HepG2 (cell line): Measurements from ENCODE around the gene CDH23. TPM values are rescaled to one million over a fixed set of nuclear protein-coding genes. Genes with fewer than 3 reads are reported as not detected.
A peak's percentile ranks its signal among the peaks of the same experiment; 100 is the strongest.

Experiments used
- ATAC-seq: fragments of 200-7000 bp; cut with Tn5 transposase; 3 replicates; pipeline ENCODE4 v1.9.1; 2020; ENCODE audit warnings: mild to moderate bottlenecking, moderate library complexity
- BruUV-seq: library from RNA; stranded (reverse); fragments of 400-500 nt; replicated peaks from 2 replicates; lab custom pipeline; 2021; lab: Mats Ljungman, UMichigan
- CTCF ChIA-PET: fragments of 300-600 bp; formaldehyde crosslinking; extraction: SDS; loops from one replicate; lab custom pipeline; 2021; ENCODE audit warnings: low total read pairs, inconsistent platforms, low intra/inter-chr PET ratio; lab: Yijun Ruan, JAX
- POLR2A ChIA-PET: fragments of 350-600 bp; sonication (Branson Sonifier 250); formaldehyde crosslinking; loops from one replicate; lab custom pipeline; 2020; ENCODE audit warnings: antibody characterized with exemption, inconsistent platforms; lab: Yijun Ruan, JAX
- DNase-seq: peaks from one replicate; pipeline ENCODE4 v3.0.0-alpha.2; 2015; ENCODE audit warnings: low spot score
- FAIRE-seq: peaks from 3 replicates; lab custom pipeline; 2011; peaks lifted over from hg19 to GRCh38; lab: Jason Lieb, UNC
- H2AFZ ChIP-seq: one replicate; pipeline ENCODE4 v1.6.1; 2011; ENCODE audit warnings: low read length, inconsistent platforms
- H3K27ac ChIP-seq: fragments of 300-600 bp; 3 replicates; pipeline ENCODE4 v1.8.0; 2011; ENCODE audit warnings: mixed run types, mild to moderate bottlenecking, mixed read lengths, low read length, inconsistent platforms; ENCODE audit not compliant: insufficient read depth; ENCODE audit errors: extremely low read length
- H3K27me3 ChIP-seq, 2 experiments: fragments of 200-600 bp in 1 of 2; 2 replicates in 1 of 2; 3 replicates in 1 of 2; pipeline versions ENCODE4 v1.6.0 to v1.8.0; 2011; ENCODE audit warnings: low read length in 2 of 2, mild to moderate bottlenecking in 2 of 2, moderate library complexity in 2 of 2, inconsistent platforms in 1 of 2; ENCODE audit not compliant: insufficient read depth in 2 of 2, control insufficient read depth in 1 of 2
- H3K36me3 ChIP-seq, 2 experiments: fragments of 200-600 bp in 1 of 2; replicated peaks in 1 of 2; 2 replicates in 1 of 2; 3 replicates in 1 of 2; pipeline versions ENCODE4 v1.5.1 to v1.8.0; 2011; ENCODE audit warnings: low read length in 2 of 2, inconsistent platforms in 1 of 2; ENCODE audit not compliant: insufficient read depth in 2 of 2, control insufficient read depth in 1 of 2
- H3K4me1 ChIP-seq: 2 replicates; pipeline ENCODE4 v1.5.1; 2012; ENCODE audit warnings: low read length, inconsistent platforms; ENCODE audit not compliant: insufficient read depth
- H3K4me2 ChIP-seq: 2 replicates; pipeline ENCODE4 v1.6.0; 2011; ENCODE audit warnings: low read depth, low read length, inconsistent platforms
- H3K4me3 ChIP-seq, 3 experiments: fragments of 200-600 bp in 1 of 3; sonication (generic), shearing (Covaris generic) in 1 of 3; replicated peaks in 1 of 3; 2 replicates each; pipeline ENCODE4 v1.5.1; 2011 to 2016; ENCODE audit warnings: low read length in 3 of 3, inconsistent platforms in 2 of 3, low read depth in 2 of 3, mild to moderate bottlenecking in 2 of 3, control low read depth in 1 of 3, mixed read lengths in 1 of 3; ENCODE audit not compliant: insufficient read depth in 1 of 3
- H3K79me2 ChIP-seq: one replicate; pipeline ENCODE4 v1.6.1; 2011; ENCODE audit warnings: low read length, inconsistent platforms; ENCODE audit not compliant: insufficient read depth
- H3K9ac ChIP-seq: 2 replicates; pipeline ENCODE4 v1.6.0; 2011; ENCODE audit warnings: mild to moderate bottlenecking, low read depth, low read length, inconsistent platforms; ENCODE audit not compliant: insufficient read depth
- H3K9me3 ChIP-seq: 2 replicates; pipeline ENCODE4 v1.5.1; 2012; ENCODE audit warnings: mild to moderate bottlenecking, low read length
- H4K20me1 ChIP-seq: 2 replicates; pipeline ENCODE4 v1.6.0; 2011; ENCODE audit warnings: inconsistent platforms, mild to moderate bottlenecking, low read length, moderate library complexity; ENCODE audit not compliant: insufficient read depth
- ARID2 ChIP-seq: sonication (generic); formaldehyde crosslinking; IDR thresholded peaks from 2 replicates; pipeline ENCODE4 v1.8.1; 2022; ENCODE audit warnings: mild to moderate bottlenecking, missing genetic modification reagents, borderline replicate concordance
- ATF2 ChIP-seq: sonication (generic); formaldehyde crosslinking; IDR thresholded peaks from 2 replicates; pipeline ENCODE4 v1.4.0; 2020; ENCODE audit warnings: missing genetic modification reagents
- CTCF ChIP-seq: sonication (generic); formaldehyde crosslinking; IDR thresholded peaks from 2 replicates; pipeline ENCODE4 v1.5.0; 2020; ENCODE audit warnings: mild to moderate bottlenecking, missing genetic modification reagents, moderate library complexity
- ETS1 ChIP-seq: sonication (generic); formaldehyde crosslinking; IDR thresholded peaks from 2 replicates; pipeline ENCODE4 v1.4.0; 2020; ENCODE audit warnings: missing genetic modification reagents
- FOXA1 ChIP-seq, 2 experiments: fragments of 450-650 bp in 1 of 2; sonication (generic) in 1 of 2; formaldehyde crosslinking in 1 of 2; IDR thresholded peaks; 2 replicates each; pipeline versions ENCODE4 v1.4.0 to v1.6.1; 2016 to 2020; ENCODE audit warnings: missing genetic modification reagents in 1 of 2
- IKZF4 ChIP-seq: sonication (generic); formaldehyde crosslinking; IDR thresholded peaks from 2 replicates; pipeline ENCODE4 v1.5.1; 2020; ENCODE audit warnings: borderline replicate concordance, mild to moderate bottlenecking, low read depth, missing genetic modification reagents; ENCODE audit errors: not compliant biosample characterization
- MLX ChIP-seq: IDR thresholded peaks from 2 replicates; pipeline ENCODE4 v1.6.1; 2016
- MXD1 ChIP-seq: sonication (generic); formaldehyde crosslinking; IDR thresholded peaks from 2 replicates; pipeline ENCODE4 v1.4.0; 2020; ENCODE audit warnings: mild to moderate bottlenecking, missing genetic modification reagents
- PCBP1 ChIP-seq: fragments of 200-400 bp; formaldehyde crosslinking; IDR thresholded peaks from 2 replicates; pipeline ENCODE4 v1.6.1; 2017; ENCODE audit warnings: mild to moderate bottlenecking, low read depth, low read length, borderline replicate concordance
- PHF21A ChIP-seq: sonication (generic); formaldehyde crosslinking; IDR thresholded peaks from 2 replicates; pipeline ENCODE4 v1.5.0; 2020; ENCODE audit warnings: mild to moderate bottlenecking, missing genetic modification reagents
- RBM39 ChIP-seq: fragments of 200-400 bp; formaldehyde crosslinking; IDR thresholded peaks from one replicate; pipeline ENCODE4 v1.6.1; 2018; ENCODE audit warnings: antibody characterized with exemption, mild to moderate bottlenecking, low read depth, low read length; ENCODE audit not compliant: poor library complexity, severe bottlenecking
- SAP130 ChIP-seq: IDR thresholded peaks from 2 replicates; pipeline ENCODE4 v1.6.1; 2016; ENCODE audit warnings: low read depth
- SP5 ChIP-seq: IDR thresholded peaks from 2 replicates; pipeline ENCODE4 v1.6.1; 2016; ENCODE audit warnings: low read depth, borderline replicate concordance
- ZNF256 ChIP-seq: sonication (generic); formaldehyde crosslinking; conservative IDR thresholded peaks from 2 replicates; pipeline ENCODE4 v1.4.0; 2020; ENCODE audit warnings: missing genetic modification reagents
- ZNF616 ChIP-seq: sonication (generic); formaldehyde crosslinking; IDR thresholded peaks from 2 replicates; pipeline ENCODE4 v1.5.0; 2020; ENCODE audit warnings: low read depth, mild to moderate bottlenecking, missing genetic modification reagents
- WGBS: methylation state at CpG from one replicate; pipeline ENCODE4 v1.1.6; 2017; ENCODE audit warnings: low lambda C conversion rate; 5-methylcytosine and 5-hydroxymethylcytosine counted together
- in situ Hi-C: cut with HindIII; loops from 2 replicates; pipeline ENCODE4 v1.10.0; 2017; ENCODE audit warnings: low pct_unique_long_range_greater_than_20kb; ENCODE audit not compliant: extremely low pct_ligation_motif_present
- intact Hi-C: fragments of 100-400 bp; cut with micrococcal nuclease; formaldehyde crosslinking; loops from one replicate; pipeline ENCODE4 v1.10.0; 2022; ENCODE audit not compliant: unreplicated experiment
- polyA plus RNA-seq, 8 experiments: library from polyadenylated mRNA; depleted of rRNA in 3 of 8; stranded (reverse) in 7 of 8; unstranded in 1 of 8; fragments of >200 nt; fragmentation: Illumina TruSeq in 4 of 8; extraction: Trizol in 4 of 8; gene quantifications; 2 replicates each; pipeline versions ENCODE4 v1.2.1 to v1.2.3, GENCODE V29; 2011 to 2016; ENCODE audit warnings: low read depth in 4 of 8, missing spikeins in 1 of 8, mixed read lengths in 1 of 8; ENCODE audit not compliant: insufficient read depth in 1 of 8
- total RNA-seq, 5 experiments: library from RNA; depleted of rRNA; stranded (reverse); fragments of >200 nt; fragmentation: Illumina TruSeq; extraction: Trizol; gene quantifications; 2 replicates each; pipeline ENCODE4 v1.2.3, GENCODE V29; 2016; ENCODE audit warnings: low read depth in 1 of 5

The CDH23 gene
- total and polyA plus RNA-seq, 2 of the 13 experiments (the other 11 are each of a cell fraction or from before 2014, with no cell fraction given) = 0.13 TPM; not detected in 1

- no peak for TF ChIP-seq MLX (CRISPR knock-in tag)
- TF ChIP-seq SAP130 (CRISPR knock-in tag) = no peak
- TF ChIP-seq MXD1 = no peak
Observed at GRCh38 chr10:71772832-71773220, 376.1 kb downstream of the CDH23 start (continued).

- peaks cover 3 to 46% of the 10 kb centered on the region in 2 experiments; a peak in 4 of 5 replicates for H3K27me3 ChIP-seq
- FAIRE-seq = no peak
- TF ChIP-seq SP5 (CRISPR knock-in tag) (0 out of 2 replicates have a peak, but pooled peaks have one; percentile 19), PHF21A (CRISPR knock-in tag) (no peak), PCBP1 (no peak), ARID2 (CRISPR knock-in tag) (0 out of 2 replicates have a peak, but pooled peaks have one; percentile 66), IKZF4 (no peak), ATF2 (CRISPR knock-in tag) (no peak), ZNF256 (CRISPR knock-in tag) (no peak), ETS1 (no peak), FOXA1 (IDR thresholded peaks at IDR 0.05) (no peak), FOXA1 (CRISPR knock-in tag; IDR thresholded peaks at IDR 0.05) (no peak), RBM39 (no peak), ZNF616 (CRISPR knock-in tag) (no peak), CTCF (CRISPR knock-in tag) (peak; percentile 75)
Observed at GRCh38 chr10:71773221-71773971, 376.7 kb downstream of the CDH23 start, which contains the start of gene VSIR. VSIR (minus strand) TSS chr10:71773520; CDS start chr10:71773439, 81 bp downstream.

More at GRCh38 chr10:71773221-71773971, 376.7 kb downstream of the CDH23 start, which contains the start of gene VSIR:
- ChIA-PET CTCF (no interaction called here), POLR2A (no interaction called here)
- DNase-seq (peak; percentile 48), ATAC-seq (peak; percentile 92)
- 0% methylated on average over 30 of the region's 55 CpGs for WGBS
- Histone ChIP-seq H3K9ac (peak within 1 kb of the TSS; percentile 33; the same call in 1 of the 2 replicates), H3K4me2 (peak within 1 kb of the TSS; percentile 68), H3K36me3 (no peaks in the 10 kb centered on the region), H3K4me3 (peak within 1 kb of the TSS; percentile 39 to 70 (median 48); a peak in 5 of 6 replicates), H3K9me3 (no peaks in the 10 kb centered on the region), H2AFZ (no peak within 1 kb of the TSS), H4K20me1 (no peaks in the 10 kb centered on the region), H3K79me2 (no peaks in the 10 kb centered on the region), H3K27ac (no peak within 1 kb of the TSS), H3K4me1 (peaks cover 11% of the 10 kb centered on the region)
- in situ Hi-C loops (no loop called here), intact Hi-C loops (loop anchor here (5.0 kb wide), 1 partner anchor 39 kb away; no protein-coding TSS in a partner anchor)
- BruUV-seq = no TSS peak
